HepG2 (cell line): ENCODE measurements around the gene INSRR. TPM values are rescaled to one million over a fixed set of nuclear protein-coding genes. Genes with fewer than 3 reads are reported as not detected.

Experiments used
- ATAC-seq: fragments of 200-7000 bp; cut with Tn5 transposase; 3 replicates; pipeline ENCODE4 v1.9.1; 2020; ENCODE audit warnings: mild to moderate bottlenecking, moderate library complexity
- BruUV-seq: library from RNA; stranded (reverse); fragments of 400-500 nt; replicated peaks from 2 replicates; lab custom pipeline; 2021; lab: Mats Ljungman, UMichigan
- CTCF ChIA-PET: fragments of 300-600 bp; formaldehyde crosslinking; extraction: SDS; loops from one replicate; lab custom pipeline; 2021; ENCODE audit warnings: low total read pairs, inconsistent platforms, low intra/inter-chr PET ratio; lab: Yijun Ruan, JAX
- POLR2A ChIA-PET: fragments of 350-600 bp; sonication (Branson Sonifier 250); formaldehyde crosslinking; loops from one replicate; lab custom pipeline; 2020; ENCODE audit warnings: antibody characterized with exemption, inconsistent platforms; lab: Yijun Ruan, JAX
- DNase-seq: peaks from one replicate; pipeline ENCODE4 v3.0.0-alpha.2; 2015; ENCODE audit warnings: low spot score
- FAIRE-seq: peaks from 3 replicates; lab custom pipeline; 2011; peaks lifted over from hg19 to GRCh38; lab: Jason Lieb, UNC
- H2AFZ ChIP-seq: one replicate; pipeline ENCODE4 v1.6.1; 2011; ENCODE audit warnings: low read length, inconsistent platforms
- H3K27ac ChIP-seq: fragments of 300-600 bp; 3 replicates; pipeline ENCODE4 v1.8.0; 2011; ENCODE audit warnings: mixed run types, mild to moderate bottlenecking, mixed read lengths, low read length, inconsistent platforms; ENCODE audit not compliant: insufficient read depth; ENCODE audit errors: extremely low read length
- H3K27me3 ChIP-seq, 2 experiments: fragments of 200-600 bp in 1 of 2; 2 replicates in 1 of 2; 3 replicates in 1 of 2; pipeline versions ENCODE4 v1.6.0 to v1.8.0; 2011; ENCODE audit warnings: low read length in 2 of 2, mild to moderate bottlenecking in 2 of 2, moderate library complexity in 2 of 2, inconsistent platforms in 1 of 2; ENCODE audit not compliant: insufficient read depth in 2 of 2, control insufficient read depth in 1 of 2
- H3K36me3 ChIP-seq, 2 experiments: fragments of 200-600 bp in 1 of 2; replicated peaks in 1 of 2; 2 replicates in 1 of 2; 3 replicates in 1 of 2; pipeline versions ENCODE4 v1.5.1 to v1.8.0; 2011; ENCODE audit warnings: low read length in 2 of 2, inconsistent platforms in 1 of 2; ENCODE audit not compliant: insufficient read depth in 2 of 2, control insufficient read depth in 1 of 2
- H3K4me1 ChIP-seq: 2 replicates; pipeline ENCODE4 v1.5.1; 2012; ENCODE audit warnings: low read length, inconsistent platforms; ENCODE audit not compliant: insufficient read depth
- H3K4me2 ChIP-seq: 2 replicates; pipeline ENCODE4 v1.6.0; 2011; ENCODE audit warnings: low read depth, low read length, inconsistent platforms
- H3K4me3 ChIP-seq, 3 experiments: fragments of 200-600 bp in 1 of 3; sonication (generic), shearing (Covaris generic) in 1 of 3; replicated peaks in 1 of 3; 2 replicates each; pipeline ENCODE4 v1.5.1; 2011 to 2016; ENCODE audit warnings: low read length in 3 of 3, inconsistent platforms in 2 of 3, low read depth in 2 of 3, mild to moderate bottlenecking in 2 of 3, control low read depth in 1 of 3, mixed read lengths in 1 of 3; ENCODE audit not compliant: insufficient read depth in 1 of 3
- H3K79me2 ChIP-seq: one replicate; pipeline ENCODE4 v1.6.1; 2011; ENCODE audit warnings: low read length, inconsistent platforms; ENCODE audit not compliant: insufficient read depth
- H3K9ac ChIP-seq: 2 replicates; pipeline ENCODE4 v1.6.0; 2011; ENCODE audit warnings: mild to moderate bottlenecking, low read depth, low read length, inconsistent platforms; ENCODE audit not compliant: insufficient read depth
- H3K9me3 ChIP-seq: 2 replicates; pipeline ENCODE4 v1.5.1; 2012; ENCODE audit warnings: mild to moderate bottlenecking, low read length
- H4K20me1 ChIP-seq: 2 replicates; pipeline ENCODE4 v1.6.0; 2011; ENCODE audit warnings: inconsistent platforms, mild to moderate bottlenecking, low read length, moderate library complexity; ENCODE audit not compliant: insufficient read depth
- ATF7 ChIP-seq, 2 experiments: fragments of 450-650 bp in 1 of 2; sonication (generic) in 1 of 2; formaldehyde crosslinking in 1 of 2; IDR thresholded peaks; 2 replicates each; pipeline versions ENCODE4 v1.4.0 to v1.6.1; 2016 to 2020; ENCODE audit warnings: antibody characterized with exemption in 1 of 2, mild to moderate bottlenecking in 1 of 2, missing genetic modification reagents in 1 of 2
- CREB1 ChIP-seq, 2 experiments: fragments of 450-650 bp in 1 of 2; IDR thresholded peaks; 2 replicates each; pipeline ENCODE4 v1.6.1; 2016 to 2017; ENCODE audit warnings: control low read depth in 1 of 2, mild to moderate bottlenecking in 1 of 2, missing compliant biosample characterization in 1 of 2, missing genetic modification characterization in 1 of 2
- GATAD2A ChIP-seq: IDR thresholded peaks from 2 replicates; pipeline ENCODE4 v1.6.1; 2016
- WGBS: methylation state at CpG from one replicate; pipeline ENCODE4 v1.1.6; 2017; ENCODE audit warnings: low lambda C conversion rate; 5-methylcytosine and 5-hydroxymethylcytosine counted together
- in situ Hi-C: cut with HindIII; loops from 2 replicates; pipeline ENCODE4 v1.10.0; 2017; ENCODE audit warnings: low pct_unique_long_range_greater_than_20kb; ENCODE audit not compliant: extremely low pct_ligation_motif_present
- intact Hi-C: fragments of 100-400 bp; cut with micrococcal nuclease; formaldehyde crosslinking; loops from one replicate; pipeline ENCODE4 v1.10.0; 2022; ENCODE audit not compliant: unreplicated experiment
- polyA plus RNA-seq, 8 experiments: library from polyadenylated mRNA; depleted of rRNA in 3 of 8; stranded (reverse) in 7 of 8; unstranded in 1 of 8; fragments of >200 nt; fragmentation: Illumina TruSeq in 4 of 8; extraction: Trizol in 4 of 8; gene quantifications; 2 replicates each; pipeline versions ENCODE4 v1.2.1 to v1.2.3, GENCODE V29; 2011 to 2016; ENCODE audit warnings: low read depth in 4 of 8, missing spikeins in 1 of 8, mixed read lengths in 1 of 8; ENCODE audit not compliant: insufficient read depth in 1 of 8
- total RNA-seq, 5 experiments: library from RNA; depleted of rRNA; stranded (reverse); fragments of >200 nt; fragmentation: Illumina TruSeq; extraction: Trizol; gene quantifications; 2 replicates each; pipeline ENCODE4 v1.2.3, GENCODE V29; 2016; ENCODE audit warnings: low read depth in 1 of 5
- TF ChIP-seq, protein P1 (sequence below): fragments of 450-650 bp; IDR thresholded peaks from 2 replicates; pipeline ENCODE4 v1.6.1; 2016
- TF ChIP-seq, protein P2 (sequence below): sonication (generic); formaldehyde crosslinking; IDR thresholded peaks from 2 replicates; pipeline ENCODE4 v1.4.0; 2020; ENCODE audit warnings: missing genetic modification reagents

Gene INSRR
- total and polyA plus RNA-seq, 2 of the 13 experiments (the other 11 are each of a cell fraction or from before 2014, with no cell fraction given): not detected

DNA sequence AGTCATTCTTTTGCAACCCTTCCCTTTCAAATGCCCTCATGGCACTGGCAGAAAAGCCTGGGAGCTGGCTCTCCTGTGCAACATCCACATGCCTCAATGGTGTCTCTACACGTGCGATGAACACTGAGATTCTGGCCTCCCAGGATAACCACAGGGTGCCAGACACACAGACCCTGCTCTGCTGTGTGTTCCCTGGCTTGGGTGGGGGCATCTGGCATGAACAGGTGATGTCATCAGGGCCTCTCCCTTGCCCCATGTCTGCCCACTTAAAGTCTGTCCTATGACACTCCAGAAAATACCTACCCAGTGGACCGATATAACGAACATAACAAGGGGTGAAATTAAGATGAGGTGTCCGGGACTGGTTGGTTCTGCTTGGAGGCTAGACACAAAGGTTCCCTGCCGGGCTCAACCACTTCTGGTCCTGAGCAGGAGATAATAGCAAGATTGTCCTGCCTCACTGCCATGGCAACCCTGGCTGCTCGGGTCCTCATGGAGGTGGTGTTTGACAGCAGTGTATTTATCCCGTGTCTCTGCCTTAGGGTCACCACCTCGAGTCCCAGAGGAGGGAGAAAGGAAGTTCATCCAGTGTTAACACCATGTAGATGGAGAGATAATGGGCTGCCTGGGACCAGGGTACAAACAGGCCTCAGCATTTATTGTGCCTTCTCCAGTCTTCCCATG is 19.3 kb downstream of the INSRR start:
- intact Hi-C loops: loop anchor here (1.0 kb wide), 2 partner anchors 21 to 51 kb away; partner anchors contain the start of gene NTRK1

More for the DNA sequence above, 19.3 kb downstream of the INSRR start:
- ChIA-PET CTCF (interaction anchor here (1.3 to 1.7 kb wide), 2 partner anchors 20 to 50 kb away, joined by 14 to 21 read pairs; partner anchors contain the start of genes INSRR and NTRK1), POLR2A (no interaction called here)
- Histone ChIP-seq H3K4me3 (no peak overlapping the region), H3K9ac (no peak overlapping the region), H3K4me2 (no peak overlapping the region), H3K27me3 (peaks cover 1 to 57% of the 10 kb centered on the region in 2 experiments; a peak in 3 of 5 replicates), H2AFZ (no peak overlapping the region), H4K20me1 (0 out of 2 replicates have a peak, but pooled peaks cover 5% of the 10 kb centered on the region), H3K4me1 (no peaks in the 10 kb centered on the region), H3K27ac (no peak overlapping the region), H3K36me3 (no peaks in the 10 kb centered on the region), H3K79me2 (no peaks in the 10 kb centered on the region), H3K9me3 (no peaks in the 10 kb centered on the region)
- peak; percentile 43 for TF ChIP-seq ATF7 (IDR thresholded peaks at IDR 0.05)
- TF ChIP-seq ATF7 (CRISPR knock-in tag; IDR thresholded peaks at IDR 0.05): no peak
- no peak for TF ChIP-seq GATAD2A (CRISPR knock-in tag)
- TF ChIP-seq, protein P1, sequence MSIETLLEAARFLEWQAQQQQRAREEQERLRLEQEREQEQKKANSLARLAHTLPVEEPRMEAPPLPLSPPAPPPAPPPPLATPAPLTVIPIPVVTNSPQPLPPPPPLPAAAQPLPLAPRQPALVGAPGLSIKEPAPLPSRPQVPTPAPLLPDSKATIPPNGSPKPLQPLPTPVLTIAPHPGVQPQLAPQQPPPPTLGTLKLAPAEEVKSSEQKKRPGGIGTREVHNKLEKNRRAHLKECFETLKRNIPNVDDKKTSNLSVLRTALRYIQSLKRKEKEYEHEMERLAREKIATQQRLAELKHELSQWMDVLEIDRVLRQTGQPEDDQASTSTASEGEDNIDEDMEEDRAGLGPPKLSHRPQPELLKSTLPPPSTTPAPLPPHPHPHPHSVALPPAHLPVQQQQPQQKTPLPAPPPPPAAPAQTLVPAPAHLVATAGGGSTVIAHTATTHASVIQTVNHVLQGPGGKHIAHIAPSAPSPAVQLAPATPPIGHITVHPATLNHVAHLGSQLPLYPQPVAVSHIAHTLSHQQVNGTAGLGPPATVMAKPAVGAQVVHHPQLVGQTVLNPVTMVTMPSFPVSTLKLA: peak; percentile 31; the same call in 1 of the 2 replicates
- TF ChIP-seq, protein P2, sequence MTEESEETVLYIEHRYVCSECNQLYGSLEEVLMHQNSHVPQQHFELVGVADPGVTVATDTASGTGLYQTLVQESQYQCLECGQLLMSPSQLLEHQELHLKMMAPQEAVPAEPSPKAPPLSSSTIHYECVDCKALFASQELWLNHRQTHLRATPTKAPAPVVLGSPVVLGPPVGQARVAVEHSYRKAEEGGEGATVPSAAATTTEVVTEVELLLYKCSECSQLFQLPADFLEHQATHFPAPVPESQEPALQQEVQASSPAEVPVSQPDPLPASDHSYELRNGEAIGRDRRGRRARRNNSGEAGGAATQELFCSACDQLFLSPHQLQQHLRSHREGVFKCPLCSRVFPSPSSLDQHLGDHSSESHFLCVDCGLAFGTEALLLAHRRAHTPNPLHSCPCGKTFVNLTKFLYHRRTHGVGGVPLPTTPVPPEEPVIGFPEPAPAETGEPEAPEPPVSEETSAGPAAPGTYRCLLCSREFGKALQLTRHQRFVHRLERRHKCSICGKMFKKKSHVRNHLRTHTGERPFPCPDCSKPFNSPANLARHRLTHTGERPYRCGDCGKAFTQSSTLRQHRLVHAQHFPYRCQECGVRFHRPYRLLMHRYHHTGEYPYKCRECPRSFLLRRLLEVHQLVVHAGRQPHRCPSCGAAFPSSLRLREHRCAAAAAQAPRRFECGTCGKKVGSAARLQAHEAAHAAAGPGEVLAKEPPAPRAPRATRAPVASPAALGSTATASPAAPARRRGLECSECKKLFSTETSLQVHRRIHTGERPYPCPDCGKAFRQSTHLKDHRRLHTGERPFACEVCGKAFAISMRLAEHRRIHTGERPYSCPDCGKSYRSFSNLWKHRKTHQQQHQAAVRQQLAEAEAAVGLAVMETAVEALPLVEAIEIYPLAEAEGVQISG (CRISPR knock-in tag): no peak
- TF ChIP-seq CREB1 (IDR thresholded peaks at IDR 0.05): 0 out of 2 replicates have a peak, but pooled peaks have one; percentile 16
- TF ChIP-seq CREB1 (CRISPR knock-in tag; IDR thresholded peaks at IDR 0.05): no peak
- ATAC-seq: no peak
- BruUV-seq: no TSS peak
- WGBS: 13% methylated on average over 4 of the region's 9 CpGs
- in situ Hi-C loops: no loop called here
- no peak for FAIRE-seq
- no peak for DNase-seq
